ENCODE data around the gene INTS4. TPM values are rescaled to one million over a fixed set of nuclear protein-coding genes. Genes with fewer than 3 reads are reported as not detected.

INTS4 gene
- total and polyA plus RNA-seq, 2 experiments from 2014 or later, result 24.6 to 47.6 TPM

DNA sequence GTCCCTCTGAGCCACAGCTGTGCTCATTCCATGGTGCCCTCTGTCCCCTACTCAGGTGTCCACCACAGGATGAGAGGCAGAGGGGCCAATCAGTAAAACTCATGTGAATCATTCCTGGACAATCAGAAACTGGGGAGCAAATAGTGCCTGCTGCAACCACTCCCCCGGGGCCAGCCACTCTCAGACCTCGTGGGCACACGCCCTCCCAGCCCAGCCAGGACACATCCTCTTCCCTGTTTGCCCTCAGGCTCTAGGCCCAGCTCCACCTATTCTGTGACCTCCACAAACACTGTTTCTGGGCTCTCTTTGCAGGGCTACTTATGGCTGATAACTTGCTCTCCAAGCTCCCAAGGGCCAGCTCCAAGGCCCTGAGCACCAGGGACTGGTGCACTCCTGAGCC lies 42.6 kb upstream of the INTS4 start:
- TF ChIP-seq CTCF (conservative IDR thresholded peaks at IDR 0.05; ENCODE audit: low read depth in 2 of 2), result no peak
- TF ChIP-seq, protein P1, sequence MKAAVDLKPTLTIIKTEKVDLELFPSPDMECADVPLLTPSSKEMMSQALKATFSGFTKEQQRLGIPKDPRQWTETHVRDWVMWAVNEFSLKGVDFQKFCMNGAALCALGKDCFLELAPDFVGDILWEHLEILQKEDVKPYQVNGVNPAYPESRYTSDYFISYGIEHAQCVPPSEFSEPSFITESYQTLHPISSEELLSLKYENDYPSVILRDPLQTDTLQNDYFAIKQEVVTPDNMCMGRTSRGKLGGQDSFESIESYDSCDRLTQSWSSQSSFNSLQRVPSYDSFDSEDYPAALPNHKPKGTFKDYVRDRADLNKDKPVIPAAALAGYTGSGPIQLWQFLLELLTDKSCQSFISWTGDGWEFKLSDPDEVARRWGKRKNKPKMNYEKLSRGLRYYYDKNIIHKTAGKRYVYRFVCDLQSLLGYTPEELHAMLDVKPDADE (IDR thresholded peaks at IDR 0.05), result no peak
- no peak for TF ChIP-seq ZNF331 (CRISPR knock-in tag; IDR thresholded peaks at IDR 0.05; ENCODE audit: low read depth)
- Mint-ChIP-seq H3K4me1 (peaks cover 19% of the 10 kb centered on the region), H3K9me3 (no peaks in the 10 kb centered on the region), H3K27ac (no peak overlapping the region), H3K36me3 (ENCODE audit: low read depth) (no peaks in the 10 kb centered on the region), H3K4me3 (no peak overlapping the region), H3K27me3 (ENCODE audit: insufficient read depth, low read depth, poor library complexity) (peaks cover 4% of the 10 kb centered on the region)
- Histone ChIP-seq H3K27ac (ENCODE audit: low read depth) (no peak overlapping the region), H3F3A (replicated peaks; ENCODE audit: low read depth) (no peaks in the 10 kb centered on the region), H4K20me1 (replicated peaks; ENCODE audit: insufficient read depth) (no peaks in the 10 kb centered on the region), H3K4me3 (no peak overlapping the region), H2AFZ (no peak overlapping the region), H3K79me2 (replicated peaks; ENCODE audit: insufficient read depth) (no peaks in the 10 kb centered on the region), H3K9me2 (ENCODE audit: insufficient read depth) (peaks cover 5% of the 10 kb centered on the region; the same call in 1 of the 2 replicates), H3K4me1 (ENCODE audit: insufficient read depth) (peaks cover 3% of the 10 kb centered on the region), H3K4me2 (no peak overlapping the region), H3K36me3 (ENCODE audit: insufficient read depth) (no peaks in the 10 kb centered on the region), H3K27me3 (ENCODE audit: insufficient read depth) (no peaks in the 10 kb centered on the region)
- ATAC-seq (no peak), DNase-seq (ENCODE audit: low spot score) (no peak)

DNA sequence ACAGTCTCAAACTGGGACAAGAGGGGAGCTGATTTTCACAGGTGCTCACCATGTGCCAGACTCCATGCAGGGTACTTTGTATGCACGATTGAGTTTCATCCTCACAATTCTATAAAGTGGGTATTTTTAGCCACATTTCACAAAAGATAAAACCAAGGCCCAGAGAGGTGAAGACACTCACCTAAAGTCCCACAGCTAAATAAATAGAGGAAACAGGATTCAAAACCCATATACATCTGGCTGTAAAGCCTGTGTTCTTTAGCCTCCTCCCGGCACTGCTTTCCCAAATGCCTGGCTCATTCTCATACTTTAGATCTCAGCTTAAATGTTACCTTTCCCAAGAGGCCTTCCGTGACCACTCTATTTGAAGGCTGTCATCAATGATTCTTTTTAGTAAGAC lies 41.8 kb upstream of the INTS4 start:
- H3K4me1 Mint-ChIP-seq, result peaks cover 15% of the 10 kb centered on the region
- Histone ChIP-seq H3F3A (replicated peaks; ENCODE audit: low read depth) (no peaks in the 10 kb centered on the region), H3K27me3 (ENCODE audit: insufficient read depth) (no peaks in the 10 kb centered on the region), H3K79me2 (replicated peaks; ENCODE audit: insufficient read depth) (no peaks in the 10 kb centered on the region), H3K4me1 (ENCODE audit: insufficient read depth) (peaks cover 3% of the 10 kb centered on the region), H3K27ac (ENCODE audit: low read depth) (no peak overlapping the region), H3K4me3 (no peak overlapping the region), H2AFZ (no peak overlapping the region; the same call in 1 of the 2 replicates), H3K36me3 (ENCODE audit: insufficient read depth) (no peaks in the 10 kb centered on the region), H4K20me1 (replicated peaks; ENCODE audit: insufficient read depth) (no peaks in the 10 kb centered on the region), H3K4me2 (no peak overlapping the region), H3K9me2 (ENCODE audit: insufficient read depth) (no peaks in the 10 kb centered on the region)
- H3K27me3 Mint-ChIP-seq (ENCODE audit: insufficient read depth, low read depth, poor library complexity), result peaks cover 4% of the 10 kb centered on the region
- no peaks in the 10 kb centered on the region for H3K9me3 Mint-ChIP-seq
- H3K36me3 Mint-ChIP-seq (ENCODE audit: low read depth), result no peaks in the 10 kb centered on the region
- H3K27ac Mint-ChIP-seq, result no peak overlapping the region
- ATAC-seq (no peak), DNase-seq (ENCODE audit: low spot score) (no peak)
- no peak overlapping the region for H3K4me3 Mint-ChIP-seq
- TF ChIP-seq NANOG (IDR thresholded peaks at IDR 0.05; ENCODE audit: borderline replicate concordance) (no peak), ZNF331 (CRISPR knock-in tag; IDR thresholded peaks at IDR 0.05; ENCODE audit: low read depth) (no peak), POLR2AphosphoS5 (IDR thresholded peaks at IDR 0.05; ENCODE audit: low read depth) (no peak), CREB1 (CRISPR knock-in tag; IDR thresholded peaks at IDR 0.05; ENCODE audit: low read depth) (no peak), EZH2 (IDR thresholded peaks at IDR 0.05; ENCODE audit: low read depth, unreplicated experiment) (no peak), STAT1 (IDR thresholded peaks at IDR 0.05; ENCODE audit: unreplicated experiment) (no peak), EZH2phosphoT487 (IDR thresholded peaks at IDR 0.05; ENCODE audit: unreplicated experiment) (no peak), CTCF (conservative IDR thresholded peaks at IDR 0.05; ENCODE audit: low read depth in 2 of 2) (no peak), JUNB (IDR thresholded peaks at IDR 0.05; ENCODE audit: unreplicated experiment) (no peak), ZNF114 (CRISPR knock-in tag; IDR thresholded peaks at IDR 0.05) (no peak)
- TF ChIP-seq, protein P1 (IDR thresholded peaks at IDR 0.05), result no peak
- TF ChIP-seq, protein P2, sequence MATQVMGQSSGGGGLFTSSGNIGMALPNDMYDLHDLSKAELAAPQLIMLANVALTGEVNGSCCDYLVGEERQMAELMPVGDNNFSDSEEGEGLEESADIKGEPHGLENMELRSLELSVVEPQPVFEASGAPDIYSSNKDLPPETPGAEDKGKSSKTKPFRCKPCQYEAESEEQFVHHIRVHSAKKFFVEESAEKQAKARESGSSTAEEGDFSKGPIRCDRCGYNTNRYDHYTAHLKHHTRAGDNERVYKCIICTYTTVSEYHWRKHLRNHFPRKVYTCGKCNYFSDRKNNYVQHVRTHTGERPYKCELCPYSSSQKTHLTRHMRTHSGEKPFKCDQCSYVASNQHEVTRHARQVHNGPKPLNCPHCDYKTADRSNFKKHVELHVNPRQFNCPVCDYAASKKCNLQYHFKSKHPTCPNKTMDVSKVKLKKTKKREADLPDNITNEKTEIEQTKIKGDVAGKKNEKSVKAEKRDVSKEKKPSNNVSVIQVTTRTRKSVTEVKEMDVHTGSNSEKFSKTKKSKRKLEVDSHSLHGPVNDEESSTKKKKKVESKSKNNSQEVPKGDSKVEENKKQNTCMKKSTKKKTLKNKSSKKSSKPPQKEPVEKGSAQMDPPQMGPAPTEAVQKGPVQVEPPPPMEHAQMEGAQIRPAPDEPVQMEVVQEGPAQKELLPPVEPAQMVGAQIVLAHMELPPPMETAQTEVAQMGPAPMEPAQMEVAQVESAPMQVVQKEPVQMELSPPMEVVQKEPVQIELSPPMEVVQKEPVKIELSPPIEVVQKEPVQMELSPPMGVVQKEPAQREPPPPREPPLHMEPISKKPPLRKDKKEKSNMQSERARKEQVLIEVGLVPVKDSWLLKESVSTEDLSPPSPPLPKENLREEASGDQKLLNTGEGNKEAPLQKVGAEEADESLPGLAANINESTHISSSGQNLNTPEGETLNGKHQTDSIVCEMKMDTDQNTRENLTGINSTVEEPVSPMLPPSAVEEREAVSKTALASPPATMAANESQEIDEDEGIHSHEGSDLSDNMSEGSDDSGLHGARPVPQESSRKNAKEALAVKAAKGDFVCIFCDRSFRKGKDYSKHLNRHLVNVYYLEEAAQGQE (IDR thresholded peaks at IDR 0.05; ENCODE audit: unreplicated experiment), result no peak

Measured in GM23338 (cell line).